Peyer's patch (tissue), 4 donors: ENCODE measurements around the gene HEXA.

ENCODE experiments used
- POLR2A ChIP-seq, 2 donors: fragments of 450-650 bp; IDR thresholded peaks; one replicate each; pipeline ENCODE4 v1.5.1; 2017; ENCODE audit warnings: antibody characterized with exemption in 2 of 2, mild to moderate bottlenecking in 2 of 2, moderate library complexity in 2 of 2
- TF ChIP-seq, protein P1 (sequence below), 6 experiments: fragments of 450-650 bp in 4 of 6; fragments of 200-600 bp in 2 of 6; sonication (generic) in 1 of 6; IDR thresholded peaks; one replicate each; pipeline ENCODE4 v1.5.1; 2017 to 2019; ENCODE audit warnings: antibody characterized with exemption in 6 of 6, mild to moderate bottlenecking in 3 of 6, moderate library complexity in 1 of 6

DNA sequence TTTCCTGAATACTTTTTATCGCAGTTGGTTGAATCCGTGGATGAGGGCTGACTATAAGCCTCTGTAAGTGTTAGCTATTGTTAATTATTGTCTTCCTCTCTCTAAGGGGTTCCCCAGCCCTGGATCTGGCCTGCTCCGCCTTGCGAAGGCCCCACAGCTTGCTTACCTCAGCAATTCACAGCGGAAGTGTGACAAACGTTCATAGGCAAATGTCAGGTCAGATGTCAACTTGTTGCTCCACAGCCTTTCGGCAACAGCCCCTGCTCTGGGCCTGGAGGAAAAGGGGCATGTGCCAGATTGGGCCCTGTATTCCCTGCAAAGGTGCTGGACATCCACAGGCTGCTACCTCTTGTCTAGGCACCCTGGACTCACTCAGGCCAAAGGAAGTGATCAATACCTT, 30.5 kb downstream of the HEXA start:
- TF ChIP-seq, protein P1, sequence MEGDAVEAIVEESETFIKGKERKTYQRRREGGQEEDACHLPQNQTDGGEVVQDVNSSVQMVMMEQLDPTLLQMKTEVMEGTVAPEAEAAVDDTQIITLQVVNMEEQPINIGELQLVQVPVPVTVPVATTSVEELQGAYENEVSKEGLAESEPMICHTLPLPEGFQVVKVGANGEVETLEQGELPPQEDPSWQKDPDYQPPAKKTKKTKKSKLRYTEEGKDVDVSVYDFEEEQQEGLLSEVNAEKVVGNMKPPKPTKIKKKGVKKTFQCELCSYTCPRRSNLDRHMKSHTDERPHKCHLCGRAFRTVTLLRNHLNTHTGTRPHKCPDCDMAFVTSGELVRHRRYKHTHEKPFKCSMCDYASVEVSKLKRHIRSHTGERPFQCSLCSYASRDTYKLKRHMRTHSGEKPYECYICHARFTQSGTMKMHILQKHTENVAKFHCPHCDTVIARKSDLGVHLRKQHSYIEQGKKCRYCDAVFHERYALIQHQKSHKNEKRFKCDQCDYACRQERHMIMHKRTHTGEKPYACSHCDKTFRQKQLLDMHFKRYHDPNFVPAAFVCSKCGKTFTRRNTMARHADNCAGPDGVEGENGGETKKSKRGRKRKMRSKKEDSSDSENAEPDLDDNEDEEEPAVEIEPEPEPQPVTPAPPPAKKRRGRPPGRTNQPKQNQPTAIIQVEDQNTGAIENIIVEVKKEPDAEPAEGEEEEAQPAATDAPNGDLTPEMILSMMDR (IDR thresholded peaks at IDR 0.05): no peak
- TF ChIP-seq POLR2A (IDR thresholded peaks at IDR 0.05): no peak
